SH-SY5Y (cell line): ENCODE measurements around the gene HKDC1.

ENCODE experiments used
- GATA2 ChIP-seq: IDR thresholded peaks from 2 replicates; pipeline ENCODE4 v1.6.1; 2011; ENCODE audit warnings: mild to moderate bottlenecking, low read depth, low read length
- GATA3 ChIP-seq: IDR thresholded peaks from 2 replicates; pipeline ENCODE4 v1.6.1; 2011; ENCODE audit warnings: low read depth, mild to moderate bottlenecking, low read length, moderate library complexity

Gene HKDC1

DNA sequence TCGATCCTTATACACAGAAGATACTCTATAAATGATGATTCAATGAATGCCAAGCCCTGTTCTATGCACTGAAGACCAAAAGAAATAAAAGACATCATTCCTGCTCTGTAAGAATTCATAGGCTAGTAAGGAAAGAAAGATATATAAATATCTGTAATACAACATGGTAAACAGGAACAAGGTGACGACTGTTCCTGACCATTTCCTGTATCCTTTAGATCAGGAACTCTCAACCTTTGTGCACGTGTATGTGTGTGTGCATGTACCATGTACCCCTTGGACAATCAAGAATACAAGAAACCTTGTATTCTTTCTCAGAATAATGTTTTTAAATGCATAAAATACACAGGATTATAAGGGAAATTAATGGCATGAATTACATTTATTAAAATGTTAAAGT, 50.9 kb downstream of the HKDC1 start:
- TF ChIP-seq GATA3: no peak
- TF ChIP-seq GATA2: no peak

- TF ChIP-seq GATA2 (no peak), GATA3 (no peak)
Observed at GRCh38 chr10:69272624-69273023, 52.5 kb downstream of the HKDC1 start.

GRCh38 chr10:69275444-69275843, 55.3 kb downstream of the HKDC1 start:
- TF ChIP-seq GATA2: no peak
- TF ChIP-seq GATA3: no peak

DNA sequence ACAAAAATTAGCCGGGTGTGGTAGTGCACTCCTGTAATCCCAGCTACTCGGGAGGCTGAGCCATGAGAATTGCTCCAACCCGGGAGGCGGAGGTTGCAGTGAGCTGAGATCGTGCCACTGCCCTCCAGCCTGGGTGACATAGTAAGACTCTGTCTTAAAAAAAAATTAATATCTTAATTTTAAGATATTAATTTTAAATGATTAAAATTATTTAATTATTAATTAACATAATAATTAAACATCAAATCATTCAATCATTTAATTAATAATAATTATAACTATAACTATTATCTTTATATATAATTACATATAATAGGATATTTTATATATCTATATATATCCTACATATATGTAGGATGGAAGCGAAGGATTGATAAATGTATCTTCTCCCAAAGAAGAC, 56.4 kb downstream of the HKDC1 start:
- no peak for TF ChIP-seq GATA2
- no peak for TF ChIP-seq GATA3

- TF ChIP-seq GATA2 (no peak), GATA3 (no peak)
Observed at GRCh38 chr10:69278446-69278963, 58.4 kb downstream of the HKDC1 start, which contains the start of gene HK1. Gene HK1, plus strand, starts transcription at chr10:69278496.

GRCh38 chr10:69279110-69279509, 59.0 kb downstream of the HKDC1 start:
- no peak for TF ChIP-seq GATA2
- TF ChIP-seq GATA3: no peak

DNA sequence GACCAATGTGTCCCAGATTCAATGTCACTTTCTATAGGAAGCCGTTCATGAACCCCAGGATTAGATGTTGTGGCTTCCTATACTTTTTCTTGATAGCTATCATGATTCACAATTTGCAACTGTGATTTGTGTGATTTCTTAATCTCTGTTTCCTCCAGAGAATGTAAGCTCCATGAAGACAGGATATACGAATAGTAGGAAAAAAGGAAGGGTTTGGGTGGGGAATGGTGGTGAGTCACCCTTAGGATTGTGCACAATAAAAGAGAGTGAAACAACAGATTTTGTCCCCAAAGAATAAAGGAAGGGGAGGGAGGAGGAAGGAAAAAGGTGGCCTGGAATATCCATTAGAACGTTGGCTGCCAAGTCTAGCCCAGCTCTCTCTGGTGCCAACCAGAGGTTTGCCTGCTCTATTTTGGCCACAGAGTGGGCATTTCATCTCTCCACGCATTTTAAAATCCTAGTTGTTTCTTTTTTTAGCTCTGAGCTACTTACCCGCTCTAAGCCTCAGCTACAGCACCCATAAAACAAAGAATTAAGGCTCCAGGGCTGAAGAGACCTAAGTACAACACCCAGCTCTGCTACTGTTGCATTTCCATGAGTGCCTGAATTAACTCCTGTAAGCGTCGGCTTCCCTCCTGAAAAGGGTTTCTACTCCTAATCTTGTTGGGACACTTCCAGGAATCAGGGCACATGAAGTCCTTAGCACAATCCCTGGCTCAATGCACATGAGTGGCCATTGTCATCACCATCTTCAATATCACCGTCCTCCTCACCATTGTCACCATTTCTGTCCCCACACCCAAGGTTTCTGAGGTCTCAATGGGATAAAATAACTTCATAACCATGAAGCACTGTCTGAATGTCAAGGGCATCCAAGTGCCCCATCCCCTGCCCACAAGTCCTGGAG, 61.6 kb downstream of the HKDC1 start:
- no peak for TF ChIP-seq GATA3
- TF ChIP-seq GATA2: no peak

DNA sequence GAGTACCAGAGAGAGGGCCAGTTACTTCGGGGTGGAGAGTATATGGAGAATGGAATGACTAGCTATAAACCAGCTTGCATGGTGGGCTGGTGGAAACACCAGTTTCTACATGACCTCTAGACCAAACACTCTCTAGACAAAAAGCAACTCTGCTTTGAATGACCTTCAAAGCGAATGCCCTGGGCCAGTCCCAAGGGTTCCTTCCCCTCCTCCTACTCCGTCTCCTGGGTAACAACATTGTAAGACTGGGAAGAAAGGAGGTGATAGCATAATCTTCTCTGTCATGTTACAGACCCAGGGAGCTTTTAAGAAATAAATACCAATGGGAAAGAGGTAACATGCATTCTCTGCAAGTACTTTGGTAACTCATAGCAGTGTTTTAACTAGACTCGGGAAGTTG, 65.6 kb downstream of the HKDC1 start:
- TF ChIP-seq GATA2 (no peak), GATA3 (no peak)

- TF ChIP-seq GATA3 (no peak), GATA2 (no peak)
Observed at GRCh38 chr10:69287181-69287580, 67.0 kb downstream of the HKDC1 start.

DNA sequence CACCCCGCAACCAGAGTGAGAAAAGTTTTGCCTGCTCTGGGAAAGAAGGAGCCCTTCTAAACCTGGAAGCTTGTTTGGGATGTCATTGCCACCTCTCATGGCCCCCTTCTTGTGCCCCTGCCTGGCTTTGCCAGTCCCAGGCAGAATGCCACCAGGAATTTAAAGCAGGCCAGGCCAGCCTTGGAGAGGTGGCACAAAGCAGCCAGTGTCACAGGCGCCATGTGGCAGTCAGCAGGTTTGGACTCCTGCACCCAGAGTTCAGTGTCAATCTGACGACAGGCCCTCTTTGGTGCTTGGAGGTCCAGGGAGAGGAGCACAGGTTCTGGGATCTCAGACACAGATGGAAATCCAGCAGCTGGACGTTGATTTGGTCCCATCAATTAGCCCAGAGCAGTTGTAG, 70.9 kb downstream of the HKDC1 start:
- TF ChIP-seq GATA3 (no peak), GATA2 (no peak)

- TF ChIP-seq GATA3 (no peak), GATA2 (no peak)
Observed at GRCh38 chr10:69292459-69292858, 72.3 kb downstream of the HKDC1 start.

DNA sequence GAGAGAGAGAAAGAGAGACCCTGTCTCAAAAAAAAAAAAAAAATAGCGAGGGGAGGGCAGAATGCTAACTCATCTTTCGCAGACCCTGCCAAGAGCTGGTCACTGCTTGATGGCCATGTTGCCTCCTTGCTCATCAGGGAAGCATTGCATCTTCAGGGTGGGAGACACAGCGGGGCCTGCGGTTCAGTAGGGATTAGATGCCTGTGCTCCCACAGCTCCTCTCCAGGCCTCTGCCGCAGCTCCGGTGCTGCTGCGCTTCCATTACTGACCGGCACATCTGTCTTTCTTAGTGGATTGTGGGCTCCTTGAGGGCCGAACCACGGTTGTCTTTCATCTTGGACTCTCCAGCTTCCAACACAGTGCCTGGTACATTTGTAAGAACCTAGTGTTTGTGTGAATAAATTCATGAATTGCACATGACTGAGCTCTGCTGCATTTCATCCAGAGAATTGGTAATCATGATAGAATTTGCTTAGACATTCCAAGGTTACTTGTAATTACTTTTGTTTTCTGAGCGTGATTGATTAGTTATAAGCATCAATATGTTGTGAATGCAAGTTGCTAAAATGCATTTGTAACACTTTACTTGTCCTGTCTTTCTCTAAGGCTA, 75.0 kb downstream of the HKDC1 start:
- TF ChIP-seq GATA2: no peak
- TF ChIP-seq GATA3: no peak

DNA sequence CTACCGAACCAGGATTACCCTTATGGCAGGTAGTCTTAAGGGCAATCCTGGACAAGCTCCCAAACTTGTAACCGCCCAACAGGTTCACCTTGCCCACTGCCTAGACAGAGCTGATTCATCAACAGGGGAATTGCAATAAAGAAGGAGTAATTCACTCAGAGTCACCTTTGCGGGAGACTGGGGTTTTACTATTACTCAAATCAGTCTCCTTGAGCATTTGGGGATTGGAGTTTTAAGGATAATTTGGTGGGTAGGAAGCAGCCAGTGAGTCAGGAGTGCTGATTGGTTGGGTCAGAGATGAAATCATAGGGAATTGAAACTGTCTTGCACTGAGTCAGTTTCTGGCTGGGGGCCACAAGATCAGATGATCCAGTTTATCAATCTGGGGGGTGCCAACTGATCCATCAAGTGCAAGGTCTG, 83.5 kb downstream of the HKDC1 start:
- no peak for TF ChIP-seq GATA2
- no peak for TF ChIP-seq GATA3

DNA sequence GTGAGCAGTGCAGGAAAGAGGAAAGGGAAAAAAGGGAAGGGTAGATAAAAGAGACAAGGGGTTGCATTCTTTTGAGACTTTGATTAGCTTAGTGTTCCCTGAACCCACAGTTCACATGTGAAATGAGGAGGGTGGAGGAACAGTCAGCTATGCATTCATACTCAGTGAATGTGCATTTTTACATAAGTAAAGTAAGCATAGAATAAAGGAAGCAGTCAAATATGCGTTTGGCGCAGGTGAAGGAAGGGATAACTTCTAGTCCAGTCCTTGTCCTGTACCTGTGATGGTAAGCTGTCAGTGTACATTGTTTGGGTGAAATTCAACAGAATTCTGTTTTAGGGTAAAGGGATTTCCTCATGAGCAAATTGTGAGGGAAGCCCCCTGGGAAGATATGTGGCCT, 86.3 kb downstream of the HKDC1 start:
- TF ChIP-seq GATA2 (no peak), GATA3 (no peak)

DNA sequence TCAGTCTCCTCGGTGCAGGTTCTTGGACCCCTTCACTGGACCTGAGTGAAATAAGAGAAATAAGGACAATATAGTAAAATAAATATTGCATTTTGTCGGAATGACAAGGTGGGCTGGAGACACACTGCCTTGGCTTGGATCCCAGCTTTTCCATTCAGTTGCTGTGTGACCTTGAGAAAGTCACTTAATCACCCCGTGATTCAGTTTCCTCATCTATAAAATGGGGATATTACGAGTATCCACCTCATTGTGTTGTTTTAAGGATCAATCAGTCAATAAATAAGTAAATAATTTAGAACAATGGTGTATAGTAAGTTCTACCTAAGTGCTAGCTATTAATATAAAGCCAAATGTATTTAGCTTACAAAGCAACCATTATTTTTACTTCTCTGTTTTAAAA, 87.3 kb downstream of the HKDC1 start:
- TF ChIP-seq GATA3 (no peak), GATA2 (no peak)
